Measurements from ENCODE around the gene TIMM44.
"Not testable (repeated sequence)": the region's sequence is repeated elsewhere in the genome, so short reads cannot be mapped to it uniquely, and the experiment has no call there.

DNA sequence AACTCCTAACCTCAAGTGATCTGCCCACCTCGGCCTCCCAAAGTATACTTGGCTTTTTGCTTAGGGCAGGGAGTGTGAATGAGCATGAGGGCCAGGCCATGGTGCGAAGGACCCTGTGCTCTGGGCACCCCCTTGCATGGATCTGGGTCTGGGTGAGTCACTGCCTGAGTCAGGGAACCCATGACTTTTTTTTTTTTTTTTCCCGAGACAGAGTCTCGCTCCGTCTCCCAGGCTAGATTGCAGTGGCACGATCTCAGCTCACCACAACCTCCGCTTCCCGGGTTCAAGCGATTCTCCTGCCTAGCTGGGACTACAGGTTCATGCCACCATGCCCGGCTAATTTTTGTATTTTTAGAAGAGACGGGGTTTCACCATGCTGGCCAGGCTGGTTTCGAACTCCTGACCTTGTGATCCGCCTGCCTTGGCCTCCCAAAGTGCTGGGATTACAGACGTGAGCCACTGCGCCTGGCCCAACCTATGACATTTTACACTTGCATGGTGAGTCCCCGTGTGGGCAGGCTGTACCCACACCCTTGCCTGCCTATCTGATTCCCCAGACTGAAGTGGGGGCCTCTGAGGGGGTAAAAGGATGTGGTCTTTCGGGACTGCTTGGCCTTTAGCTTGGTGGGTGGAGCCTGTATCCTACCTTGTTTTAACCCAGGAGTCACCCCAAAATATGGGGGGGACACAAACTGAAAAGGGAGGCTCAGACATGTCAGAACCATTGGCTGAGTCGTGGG, 49.9 kb downstream of the TIMM44 start:
- TF ChIP-seq YY1 (IDR thresholded peaks at IDR 0.05); TAF1 (conservative IDR thresholded peaks at IDR 0.05); REST (IDR thresholded peaks at IDR 0.05): not testable (repeated sequence)
